Hepatocyte (in vitro differentiated cells): Measurements from ENCODE around the gene LRP3. TPM values are rescaled to one million over a fixed set of nuclear protein-coding genes. Genes with fewer than 3 reads are reported as not detected.

Source experiments
- DNase-seq: peaks from one replicate; pipeline ENCODE4 v3.0.0-alpha.2; 2016; ENCODE audit warnings: low spot score
- H2AFZ ChIP-seq: fragments of 200-600 bp; sonication (generic); 2 replicates; pipeline ENCODE4 v1.6.0; 2016; ENCODE audit warnings: antibody characterized with exemption, mild to moderate bottlenecking
- H3K27ac ChIP-seq: fragments of 200-600 bp; sonication (generic); 2 replicates; pipeline ENCODE4 v1.5.1; 2016; ENCODE audit warnings: mild to moderate bottlenecking
- H3K27me3 ChIP-seq: fragments of 200-600 bp; sonication (generic); 2 replicates; pipeline ENCODE4 v1.6.1; 2016
- H3K36me3 ChIP-seq: fragments of 200-600 bp; sonication (generic); replicated peaks from 2 replicates; pipeline ENCODE4 v1.5.1; 2016; ENCODE audit warnings: low read depth; ENCODE audit not compliant: insufficient read depth
- H3K4me1 ChIP-seq: fragments of 200-600 bp; sonication (generic); 2 replicates; pipeline ENCODE4 v1.5.1; 2016; ENCODE audit warnings: mild to moderate bottlenecking, moderate library complexity; ENCODE audit not compliant: insufficient read depth
- H3K4me2 ChIP-seq: fragments of 200-600 bp; sonication (generic); 2 replicates; pipeline ENCODE4 v1.6.0; 2016
- H3K4me3 ChIP-seq: fragments of 200-600 bp; sonication (generic); 2 replicates; pipeline ENCODE4 v1.5.1; 2016; ENCODE audit warnings: mild to moderate bottlenecking
- H3K79me2 ChIP-seq: fragments of 200-600 bp; sonication (generic); 2 replicates; pipeline ENCODE4 v1.6.0; 2017; ENCODE audit warnings: mild to moderate bottlenecking
- H3K9me2 ChIP-seq: fragments of 200-600 bp; sonication (generic); replicated peaks from 2 replicates; pipeline ENCODE4 v1.6.0; 2017; ENCODE audit warnings: mild to moderate bottlenecking; ENCODE audit not compliant: insufficient read depth
- H3K9me3 ChIP-seq: fragments of 200-600 bp; sonication (generic); 2 replicates; pipeline ENCODE4 v1.5.1; 2016; ENCODE audit warnings: low read depth, mild to moderate bottlenecking
- H4K20me1 ChIP-seq: fragments of 200-600 bp; sonication (generic); 2 replicates; pipeline ENCODE4 v1.6.0; 2016; ENCODE audit warnings: mild to moderate bottlenecking; ENCODE audit not compliant: insufficient read depth, poor library complexity, severe bottlenecking
- EZH2 ChIP-seq: fragments of 200-600 bp; sonication (generic); IDR thresholded peaks from 2 replicates; pipeline ENCODE4 v1.6.1; 2016; ENCODE audit warnings: antibody characterized with exemption, mild to moderate bottlenecking, borderline replicate concordance
- EZH2phosphoT487 ChIP-seq: fragments of 200-600 bp; sonication (generic); IDR thresholded peaks from one replicate; pipeline ENCODE4 v1.6.1; 2018; ENCODE audit warnings: antibody characterized with exemption, mild to moderate bottlenecking, low read depth, moderate library complexity; ENCODE audit not compliant: unreplicated experiment, severe bottlenecking
- WGBS: methylation state at CpG from one replicate; pipeline ENCODE4 v1.1.6; 2016; ENCODE audit warnings: low lambda C conversion rate; ENCODE audit errors: missing lambda C conversion rate; 5-methylcytosine and 5-hydroxymethylcytosine counted together
- polyA plus RNA-seq: library from polyadenylated mRNA; unstranded; fragments of >200 nt; fragmentation: Nextera tagmentation; extraction: Ambion mirVana; gene quantifications from 2 replicates; pipeline ENCODE4 v1.2.1, GENCODE V29; 2016
- total RNA-seq: library from RNA; depleted of rRNA; stranded (reverse); fragments of >200 nt; gene quantifications from 2 replicates; pipeline ENCODE4 v1.2.3, GENCODE V29; 2014
- TF ChIP-seq, protein P1 (sequence below): fragments of 200-600 bp; sonication (generic); IDR thresholded peaks from 2 replicates; pipeline ENCODE4 v1.5.1; 2016; ENCODE audit warnings: antibody characterized with exemption, mild to moderate bottlenecking; ENCODE audit not compliant: poor library complexity

LRP3 gene
- total and polyA plus RNA-seq, 2 experiments from 2014 or later = 37.4 to 44.0 TPM

DNA sequence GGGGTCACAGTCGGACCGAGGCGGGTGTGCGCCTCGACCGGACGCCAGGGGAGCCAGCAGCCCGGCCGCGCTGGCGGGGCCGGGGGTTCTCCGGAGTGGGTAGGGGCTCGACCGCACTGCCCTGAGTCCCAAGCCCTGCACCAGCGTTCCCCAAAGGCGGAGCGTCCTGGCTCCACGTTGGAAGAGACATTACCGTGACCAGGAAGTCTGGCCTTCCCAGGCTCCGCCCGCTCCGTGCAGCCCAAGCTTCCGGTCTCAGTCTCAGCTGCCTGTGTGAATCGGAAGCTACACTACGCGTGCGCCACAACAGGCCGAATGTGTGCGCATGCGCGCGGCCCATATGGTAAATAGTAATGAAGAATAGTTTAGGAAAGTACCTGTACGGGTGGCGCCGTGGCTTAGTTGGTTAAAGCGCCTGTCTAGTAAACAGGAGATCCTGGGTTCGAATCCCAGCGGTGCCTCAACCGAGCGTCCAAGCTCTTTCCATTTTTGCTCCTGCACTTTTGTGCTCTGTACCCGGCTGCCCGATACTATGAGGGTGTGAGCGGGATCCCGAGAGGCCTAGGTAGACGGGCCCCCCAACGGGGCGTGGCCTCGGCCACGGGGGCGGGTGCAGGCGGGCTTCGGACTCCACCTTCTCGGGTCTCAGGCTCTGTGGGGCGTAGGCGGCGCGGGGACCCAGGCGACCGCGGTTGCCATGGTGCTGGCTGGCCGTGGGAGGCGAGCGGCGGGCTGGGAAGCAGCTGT, 17.3 kb upstream of the LRP3 start:
- Histone ChIP-seq H3K27ac (peak overlapping the region; percentile 90), H3K79me2 (peaks cover 14% of the 10 kb centered on the region), H3K4me3 (peak overlapping the region; percentile 35), H3K36me3 (no peaks in the 10 kb centered on the region), H3K27me3 (no peaks in the 10 kb centered on the region), H2AFZ (peak overlapping the region; percentile 61), H4K20me1 (no peaks in the 10 kb centered on the region), H3K4me1 (peaks cover 8% of the 10 kb centered on the region), H3K4me2 (peak overlapping the region; percentile 93), H3K9me2 (no peaks in the 10 kb centered on the region), H3K9me3 (no peaks in the 10 kb centered on the region)
- 1% methylated on average over 47 of the region's 65 CpGs for WGBS
- DNase-seq = peak; percentile 97
- TF ChIP-seq, protein P1, sequence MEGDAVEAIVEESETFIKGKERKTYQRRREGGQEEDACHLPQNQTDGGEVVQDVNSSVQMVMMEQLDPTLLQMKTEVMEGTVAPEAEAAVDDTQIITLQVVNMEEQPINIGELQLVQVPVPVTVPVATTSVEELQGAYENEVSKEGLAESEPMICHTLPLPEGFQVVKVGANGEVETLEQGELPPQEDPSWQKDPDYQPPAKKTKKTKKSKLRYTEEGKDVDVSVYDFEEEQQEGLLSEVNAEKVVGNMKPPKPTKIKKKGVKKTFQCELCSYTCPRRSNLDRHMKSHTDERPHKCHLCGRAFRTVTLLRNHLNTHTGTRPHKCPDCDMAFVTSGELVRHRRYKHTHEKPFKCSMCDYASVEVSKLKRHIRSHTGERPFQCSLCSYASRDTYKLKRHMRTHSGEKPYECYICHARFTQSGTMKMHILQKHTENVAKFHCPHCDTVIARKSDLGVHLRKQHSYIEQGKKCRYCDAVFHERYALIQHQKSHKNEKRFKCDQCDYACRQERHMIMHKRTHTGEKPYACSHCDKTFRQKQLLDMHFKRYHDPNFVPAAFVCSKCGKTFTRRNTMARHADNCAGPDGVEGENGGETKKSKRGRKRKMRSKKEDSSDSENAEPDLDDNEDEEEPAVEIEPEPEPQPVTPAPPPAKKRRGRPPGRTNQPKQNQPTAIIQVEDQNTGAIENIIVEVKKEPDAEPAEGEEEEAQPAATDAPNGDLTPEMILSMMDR = no peak
- TF ChIP-seq EZH2phosphoT487 = no peak
- TF ChIP-seq EZH2 = no peak

- H2AFZ ChIP-seq = peak overlapping the region; percentile 11
- H3K4me1 ChIP-seq = peaks cover 8% of the 10 kb centered on the region
- H3K4me3 ChIP-seq = peak overlapping the region; percentile 21
- peaks cover 14% of the 10 kb centered on the region for H3K79me2 ChIP-seq
- H4K20me1 ChIP-seq = no peaks in the 10 kb centered on the region
- peak overlapping the region; percentile 41 for H3K27ac ChIP-seq
- WGBS = 1% methylated on average over 26 of the region's 38 CpGs
- DNase-seq = peak; percentile 86
- no peaks in the 10 kb centered on the region for H3K27me3 ChIP-seq
- H3K9me3 ChIP-seq = no peaks in the 10 kb centered on the region
- H3K4me2 ChIP-seq = peak overlapping the region; percentile 77
- H3K36me3 ChIP-seq = no peaks in the 10 kb centered on the region
- H3K9me2 ChIP-seq = no peaks in the 10 kb centered on the region
- TF ChIP-seq, protein P1 = peak; percentile 39
- no peak for TF ChIP-seq EZH2
- TF ChIP-seq EZH2phosphoT487 = no peak
Observed at GRCh38 chr19:33177417-33177979, 16.6 kb upstream of the LRP3 start.

- TF ChIP-seq, protein P1 = no peak
- TF ChIP-seq EZH2 (no peak), EZH2phosphoT487 (no peak)
- no peaks in the 10 kb centered on the region for H3K36me3 ChIP-seq
- no peak for DNase-seq
- no peak overlapping the region for H2AFZ ChIP-seq
- no peaks in the 10 kb centered on the region for H3K27me3 ChIP-seq
- H3K4me3 ChIP-seq = no peak overlapping the region
- H3K79me2 ChIP-seq = no peaks in the 10 kb centered on the region
- H3K4me2 ChIP-seq = no peak overlapping the region
- 63% methylated on average over 11 of the region's 11 CpGs for WGBS
- H3K4me1 ChIP-seq = no peaks in the 10 kb centered on the region
- no peaks in the 10 kb centered on the region for H3K9me3 ChIP-seq
- no peak overlapping the region for H3K27ac ChIP-seq
- H3K9me2 ChIP-seq = no peaks in the 10 kb centered on the region
- H4K20me1 ChIP-seq = no peaks in the 10 kb centered on the region
Observed at GRCh38 chr19:33186431-33187182, 7.5 kb upstream of the LRP3 start.
